ENCODE results near the gene RHOBTB1. TPM values are rescaled to one million over a fixed set of nuclear protein-coding genes. Genes with fewer than 3 reads are reported as not detected.

Gene RHOBTB1
- total RNA-seq, 1 experiment from 2014 or later: 0.77 TPM

DNA sequence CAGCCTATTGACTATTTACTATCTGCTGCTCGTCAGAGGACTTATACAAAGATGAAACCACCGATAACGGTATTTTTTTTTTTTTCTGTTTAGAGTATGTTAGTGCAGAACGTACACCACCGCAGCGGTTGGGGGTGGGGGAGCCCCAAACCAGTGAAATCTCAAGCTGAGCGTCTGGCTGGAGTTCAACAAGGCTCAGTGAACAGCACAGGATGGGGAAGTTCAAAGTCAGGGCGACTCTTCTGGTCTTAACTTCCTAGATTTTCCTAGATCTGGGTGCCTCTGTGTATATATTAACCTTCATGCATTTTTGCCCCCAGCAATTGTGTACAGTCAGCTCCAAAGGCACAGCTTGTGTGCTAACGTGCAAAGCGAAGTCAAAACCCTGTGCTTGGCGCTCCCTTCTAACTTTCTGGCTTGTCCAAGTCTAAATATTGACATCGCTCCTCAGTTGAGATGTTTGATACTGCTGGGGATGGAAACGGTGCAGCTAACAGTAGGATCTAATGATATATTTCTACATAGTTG lies 1.1 kb downstream of the RHOBTB1 start:
- Histone ChIP-seq H3K4me1 (ENCODE audit: control insufficient read depth, insufficient read depth, low read length) (peaks cover 16% of the 10 kb centered on the region), H3K36me3 (ENCODE audit: control insufficient read depth, insufficient read depth, low read length) (no peaks in the 10 kb centered on the region), H3K27me3 (ENCODE audit: control insufficient read depth, insufficient read depth, low read length) (peaks cover 13% of the 10 kb centered on the region), H3K27ac (ENCODE audit: low read length) (no peak overlapping the region; the same call in 1 of the 2 replicates), H3K9me3 (ENCODE audit: control insufficient read depth, insufficient read depth, low read depth, low read length) (no peaks in the 10 kb centered on the region), H3K4me3 (ENCODE audit: low read depth in 2 of 2, low read length in 2 of 2) (peak overlapping the region; percentile 56 to 68)
- ATAC-seq (peak; percentile 27), DNase-seq (ENCODE audit: low read depth, low spot score) (no peak)
- in situ Hi-C loops (cut with HindIII; ENCODE audit: low pct_unique_long_range_greater_than_20kb, low sequenced_read_pairs) (no loop called here), intact Hi-C loops (cut with micrococcal nuclease; ENCODE audit: unreplicated experiment) (no loop called here)
- POLR2A ChIA-PET: interaction anchor here (0.6 kb wide), 1 partner anchor 799 kb away, joined by 3 read pairs; no protein-coding TSS in a partner anchor
- BruUV-seq (replicated peaks): no TSS peak
- CTCF ChIA-PET: no interaction called here
- no peak for TF ChIP-seq SIN3A (IDR thresholded peaks at IDR 0.05; ENCODE audit: borderline replicate concordance, insufficient read depth, low read depth, low read length)
- TF ChIP-seq, protein P1, sequence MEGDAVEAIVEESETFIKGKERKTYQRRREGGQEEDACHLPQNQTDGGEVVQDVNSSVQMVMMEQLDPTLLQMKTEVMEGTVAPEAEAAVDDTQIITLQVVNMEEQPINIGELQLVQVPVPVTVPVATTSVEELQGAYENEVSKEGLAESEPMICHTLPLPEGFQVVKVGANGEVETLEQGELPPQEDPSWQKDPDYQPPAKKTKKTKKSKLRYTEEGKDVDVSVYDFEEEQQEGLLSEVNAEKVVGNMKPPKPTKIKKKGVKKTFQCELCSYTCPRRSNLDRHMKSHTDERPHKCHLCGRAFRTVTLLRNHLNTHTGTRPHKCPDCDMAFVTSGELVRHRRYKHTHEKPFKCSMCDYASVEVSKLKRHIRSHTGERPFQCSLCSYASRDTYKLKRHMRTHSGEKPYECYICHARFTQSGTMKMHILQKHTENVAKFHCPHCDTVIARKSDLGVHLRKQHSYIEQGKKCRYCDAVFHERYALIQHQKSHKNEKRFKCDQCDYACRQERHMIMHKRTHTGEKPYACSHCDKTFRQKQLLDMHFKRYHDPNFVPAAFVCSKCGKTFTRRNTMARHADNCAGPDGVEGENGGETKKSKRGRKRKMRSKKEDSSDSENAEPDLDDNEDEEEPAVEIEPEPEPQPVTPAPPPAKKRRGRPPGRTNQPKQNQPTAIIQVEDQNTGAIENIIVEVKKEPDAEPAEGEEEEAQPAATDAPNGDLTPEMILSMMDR (IDR thresholded peaks at IDR 0.05): no peak
- TF ChIP-seq POLR2AphosphoS5 (IDR thresholded peaks at IDR 0.05; ENCODE audit: low read depth, low read length): no peak
- no peak for TF ChIP-seq TCF7L2 (IDR thresholded peaks at IDR 0.05; ENCODE audit: low read depth, low read length)
- TF ChIP-seq, protein P2, sequence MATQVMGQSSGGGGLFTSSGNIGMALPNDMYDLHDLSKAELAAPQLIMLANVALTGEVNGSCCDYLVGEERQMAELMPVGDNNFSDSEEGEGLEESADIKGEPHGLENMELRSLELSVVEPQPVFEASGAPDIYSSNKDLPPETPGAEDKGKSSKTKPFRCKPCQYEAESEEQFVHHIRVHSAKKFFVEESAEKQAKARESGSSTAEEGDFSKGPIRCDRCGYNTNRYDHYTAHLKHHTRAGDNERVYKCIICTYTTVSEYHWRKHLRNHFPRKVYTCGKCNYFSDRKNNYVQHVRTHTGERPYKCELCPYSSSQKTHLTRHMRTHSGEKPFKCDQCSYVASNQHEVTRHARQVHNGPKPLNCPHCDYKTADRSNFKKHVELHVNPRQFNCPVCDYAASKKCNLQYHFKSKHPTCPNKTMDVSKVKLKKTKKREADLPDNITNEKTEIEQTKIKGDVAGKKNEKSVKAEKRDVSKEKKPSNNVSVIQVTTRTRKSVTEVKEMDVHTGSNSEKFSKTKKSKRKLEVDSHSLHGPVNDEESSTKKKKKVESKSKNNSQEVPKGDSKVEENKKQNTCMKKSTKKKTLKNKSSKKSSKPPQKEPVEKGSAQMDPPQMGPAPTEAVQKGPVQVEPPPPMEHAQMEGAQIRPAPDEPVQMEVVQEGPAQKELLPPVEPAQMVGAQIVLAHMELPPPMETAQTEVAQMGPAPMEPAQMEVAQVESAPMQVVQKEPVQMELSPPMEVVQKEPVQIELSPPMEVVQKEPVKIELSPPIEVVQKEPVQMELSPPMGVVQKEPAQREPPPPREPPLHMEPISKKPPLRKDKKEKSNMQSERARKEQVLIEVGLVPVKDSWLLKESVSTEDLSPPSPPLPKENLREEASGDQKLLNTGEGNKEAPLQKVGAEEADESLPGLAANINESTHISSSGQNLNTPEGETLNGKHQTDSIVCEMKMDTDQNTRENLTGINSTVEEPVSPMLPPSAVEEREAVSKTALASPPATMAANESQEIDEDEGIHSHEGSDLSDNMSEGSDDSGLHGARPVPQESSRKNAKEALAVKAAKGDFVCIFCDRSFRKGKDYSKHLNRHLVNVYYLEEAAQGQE (IDR thresholded peaks at IDR 0.05; ENCODE audit: insufficient read depth in 1 of 2, low read depth in 2 of 2, low read length in 1 of 2): no peak

DNA sequence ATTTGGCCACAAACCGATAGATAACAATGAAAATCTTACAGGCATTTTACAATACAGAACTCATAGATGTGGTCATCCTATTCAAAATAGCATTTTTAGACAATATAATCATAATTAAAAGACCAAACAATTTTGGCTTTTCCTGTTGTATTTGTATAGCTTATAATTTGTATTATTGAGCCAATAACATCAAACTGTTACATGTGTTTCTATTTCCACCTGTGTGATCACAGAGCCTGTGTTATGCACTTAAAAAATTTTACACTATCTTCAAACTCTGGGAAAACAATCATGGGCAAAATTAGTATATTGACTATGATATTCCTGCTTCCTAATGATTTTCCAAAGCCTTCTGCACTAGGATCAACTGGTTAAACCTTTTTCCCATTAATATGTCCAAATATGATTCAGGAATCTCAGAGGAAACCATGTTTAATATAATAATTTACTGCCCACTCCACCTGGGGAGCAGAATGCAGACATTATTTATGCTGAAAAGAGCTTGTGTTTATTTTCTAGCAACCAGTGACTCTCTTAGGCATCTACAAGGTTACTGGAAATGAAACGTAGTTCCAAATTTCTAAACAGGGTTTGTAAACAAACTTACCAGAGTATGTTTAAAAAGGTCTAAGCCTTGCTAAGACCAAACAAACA lies 1.7 kb downstream of the RHOBTB1 start:
- peak overlapping the region; percentile 56 to 68 for H3K4me3 ChIP-seq (ENCODE audit: low read depth in 2 of 2, low read length in 2 of 2)
- H3K9me3 ChIP-seq (ENCODE audit: control insufficient read depth, insufficient read depth, low read depth, low read length): no peaks in the 10 kb centered on the region
- DNase-seq (ENCODE audit: low read depth, low spot score) (no peak), ATAC-seq (no peak; the same call in 1 of the 2 replicates)
- ChIA-PET CTCF (no interaction called here), POLR2A (no interaction called here)
- TF ChIP-seq, protein P2 (IDR thresholded peaks at IDR 0.05; ENCODE audit: insufficient read depth in 1 of 2, low read depth in 2 of 2, low read length in 1 of 2): no peak
- TF ChIP-seq, protein P1 (IDR thresholded peaks at IDR 0.05): no peak
- TF ChIP-seq POLR2AphosphoS5 (IDR thresholded peaks at IDR 0.05; ENCODE audit: low read depth, low read length) (no peak), TCF7L2 (IDR thresholded peaks at IDR 0.05; ENCODE audit: low read depth, low read length) (no peak), SIN3A (IDR thresholded peaks at IDR 0.05; ENCODE audit: borderline replicate concordance, insufficient read depth, low read depth, low read length) (no peak)
- H3K36me3 ChIP-seq (ENCODE audit: control insufficient read depth, insufficient read depth, low read length): no peaks in the 10 kb centered on the region
- in situ Hi-C loops (cut with HindIII; ENCODE audit: low pct_unique_long_range_greater_than_20kb, low sequenced_read_pairs): no loop called here
- no peak overlapping the region for H3K27ac ChIP-seq (ENCODE audit: low read length)
- peaks cover 16% of the 10 kb centered on the region for H3K4me1 ChIP-seq (ENCODE audit: control insufficient read depth, insufficient read depth, low read length)
- intact Hi-C loops (cut with micrococcal nuclease; ENCODE audit: unreplicated experiment): no loop called here
- no TSS peak for BruUV-seq (replicated peaks)
- H3K27me3 ChIP-seq (ENCODE audit: control insufficient read depth, insufficient read depth, low read length): peaks cover 13% of the 10 kb centered on the region

Data from Panc1 (cell line).